Nephron progenitor cell (in vitro differentiated cells): ENCODE data around the gene HTT.

ENCODE experiments used
- DNase-seq: peaks from one replicate; pipeline ENCODE4 v3.0.0; 2021
- H3K27ac Mint-ChIP-seq: 2 replicates; pipeline ENCODE4 v1.8.0; 2021; ENCODE audit warnings: mild to moderate bottlenecking, moderate library complexity, mixed read lengths
- H3K27me3 Mint-ChIP-seq: 2 replicates; pipeline ENCODE4 v1.8.0; 2021; ENCODE audit warnings: mild to moderate bottlenecking, low read depth, mixed read lengths; ENCODE audit not compliant: poor library complexity
- H3K36me3 Mint-ChIP-seq: 2 replicates; pipeline ENCODE4 v1.8.0; 2021; ENCODE audit warnings: low read depth, mixed read lengths
- H3K4me1 Mint-ChIP-seq: 2 replicates; pipeline ENCODE4 v1.8.0; 2021; ENCODE audit warnings: mixed read lengths
- H3K4me3 Mint-ChIP-seq: 2 replicates; pipeline ENCODE4 v1.8.0; 2021; ENCODE audit warnings: mild to moderate bottlenecking, moderate library complexity, mixed read lengths
- H3K9me3 Mint-ChIP-seq: 2 replicates; pipeline ENCODE4 v1.8.0; 2021; ENCODE audit warnings: mild to moderate bottlenecking, moderate library complexity, mixed read lengths
- TF ChIP-seq, protein P1 (sequence below): fragments of 200-600 bp; sonication (generic); IDR thresholded peaks from 2 replicates; pipeline ENCODE4 v1.5.0; 2021; ENCODE audit warnings: antibody characterized with exemption

HTT gene

DNA sequence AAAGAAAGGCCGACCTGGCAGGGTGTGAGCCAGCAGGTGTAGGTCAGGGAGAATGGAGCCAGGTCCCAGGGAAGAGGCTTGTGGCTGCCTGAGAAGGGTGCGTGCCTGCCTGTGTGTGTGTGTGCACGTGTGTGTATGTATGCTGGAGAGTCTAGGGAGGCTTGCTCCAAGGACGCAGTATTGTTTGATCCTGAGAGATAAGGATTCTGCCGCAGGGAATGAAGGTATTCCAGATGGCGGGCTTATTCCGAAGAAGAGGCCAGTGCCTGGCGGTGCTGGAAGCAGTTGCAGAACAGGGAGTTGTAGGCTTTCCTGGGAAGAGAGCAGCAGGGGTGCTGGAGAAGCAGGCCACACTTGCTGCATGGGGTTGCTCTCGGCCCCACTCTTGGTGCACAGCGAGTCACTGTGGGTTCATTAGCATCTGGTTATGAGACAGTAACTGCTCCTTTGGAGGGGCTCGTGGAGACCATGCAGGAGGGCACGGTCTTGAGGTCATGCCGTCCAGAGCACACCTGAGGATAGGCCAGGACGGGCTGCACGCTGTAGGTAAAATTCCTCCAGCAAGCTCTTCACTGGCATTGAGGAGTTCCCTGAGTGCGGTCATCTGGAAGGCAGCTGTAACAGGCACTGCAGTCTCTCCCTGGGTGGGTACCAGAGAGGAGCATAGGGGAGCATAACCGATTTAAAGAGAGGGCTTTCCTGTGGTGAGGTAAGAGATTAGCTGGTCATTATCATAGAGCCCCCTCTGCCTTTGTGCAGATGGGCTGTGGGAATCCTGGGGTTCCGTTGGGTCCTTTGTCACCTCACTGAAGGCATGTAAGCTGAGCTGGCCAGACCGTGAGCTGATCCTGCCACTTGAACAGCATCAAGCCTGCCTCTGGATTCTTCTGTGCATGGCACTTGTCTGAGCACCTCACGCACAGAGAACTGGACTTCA is 144.6 kb downstream of the HTT start:
- H3K27ac Mint-ChIP-seq: peak overlapping the region; percentile 96
- no peak for DNase-seq
- TF ChIP-seq, protein P1, sequence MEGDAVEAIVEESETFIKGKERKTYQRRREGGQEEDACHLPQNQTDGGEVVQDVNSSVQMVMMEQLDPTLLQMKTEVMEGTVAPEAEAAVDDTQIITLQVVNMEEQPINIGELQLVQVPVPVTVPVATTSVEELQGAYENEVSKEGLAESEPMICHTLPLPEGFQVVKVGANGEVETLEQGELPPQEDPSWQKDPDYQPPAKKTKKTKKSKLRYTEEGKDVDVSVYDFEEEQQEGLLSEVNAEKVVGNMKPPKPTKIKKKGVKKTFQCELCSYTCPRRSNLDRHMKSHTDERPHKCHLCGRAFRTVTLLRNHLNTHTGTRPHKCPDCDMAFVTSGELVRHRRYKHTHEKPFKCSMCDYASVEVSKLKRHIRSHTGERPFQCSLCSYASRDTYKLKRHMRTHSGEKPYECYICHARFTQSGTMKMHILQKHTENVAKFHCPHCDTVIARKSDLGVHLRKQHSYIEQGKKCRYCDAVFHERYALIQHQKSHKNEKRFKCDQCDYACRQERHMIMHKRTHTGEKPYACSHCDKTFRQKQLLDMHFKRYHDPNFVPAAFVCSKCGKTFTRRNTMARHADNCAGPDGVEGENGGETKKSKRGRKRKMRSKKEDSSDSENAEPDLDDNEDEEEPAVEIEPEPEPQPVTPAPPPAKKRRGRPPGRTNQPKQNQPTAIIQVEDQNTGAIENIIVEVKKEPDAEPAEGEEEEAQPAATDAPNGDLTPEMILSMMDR: no peak
- peaks cover 5% of the 10 kb centered on the region for H3K27me3 Mint-ChIP-seq
- peaks cover 64% of the 10 kb centered on the region for H3K36me3 Mint-ChIP-seq
- no peaks in the 10 kb centered on the region for H3K9me3 Mint-ChIP-seq
- H3K4me3 Mint-ChIP-seq: no peak overlapping the region
- no peaks in the 10 kb centered on the region for H3K4me1 Mint-ChIP-seq

DNA sequence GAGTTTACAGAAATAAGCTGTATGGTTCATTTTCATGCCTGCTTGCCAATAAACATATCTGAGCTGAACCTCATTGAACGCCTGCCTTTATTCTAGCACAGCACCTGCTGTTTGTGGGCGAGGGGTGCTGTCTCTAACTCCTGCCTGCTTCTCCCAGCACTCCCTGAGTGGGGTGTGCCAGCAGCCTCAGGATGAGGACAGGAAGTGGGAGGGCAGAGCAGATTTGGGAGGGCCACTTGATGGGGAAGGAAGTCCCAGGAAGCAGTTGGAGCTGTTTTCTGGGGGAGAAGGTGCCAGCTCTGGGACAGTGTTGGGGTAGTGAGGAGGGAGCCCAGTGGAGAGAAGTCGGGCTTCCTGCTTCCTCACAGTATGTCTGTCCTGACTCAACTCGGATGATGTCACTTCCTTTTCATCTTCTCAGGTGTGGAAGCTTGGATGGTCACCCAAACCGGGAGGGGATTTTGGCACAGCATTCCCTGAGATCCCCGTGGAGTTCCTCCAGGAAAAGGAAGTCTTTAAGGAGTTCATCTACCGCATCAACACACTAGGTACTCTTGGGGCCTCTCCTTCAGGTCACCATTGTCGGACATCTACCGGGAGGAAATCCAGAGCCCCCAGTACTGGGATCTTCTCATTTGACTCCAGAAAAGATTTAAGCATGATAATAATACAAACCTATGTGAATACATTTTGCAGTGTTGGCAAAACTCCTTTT is 145.4 kb downstream of the HTT start:
- H3K27me3 Mint-ChIP-seq: peaks cover 8% of the 10 kb centered on the region
- no peaks in the 10 kb centered on the region for H3K9me3 Mint-ChIP-seq
- peaks cover 57% of the 10 kb centered on the region for H3K36me3 Mint-ChIP-seq
- DNase-seq: no peak
- no peak overlapping the region for H3K4me3 Mint-ChIP-seq
- H3K27ac Mint-ChIP-seq: no peak overlapping the region
- TF ChIP-seq, protein P1: no peak
- H3K4me1 Mint-ChIP-seq: no peaks in the 10 kb centered on the region

DNA sequence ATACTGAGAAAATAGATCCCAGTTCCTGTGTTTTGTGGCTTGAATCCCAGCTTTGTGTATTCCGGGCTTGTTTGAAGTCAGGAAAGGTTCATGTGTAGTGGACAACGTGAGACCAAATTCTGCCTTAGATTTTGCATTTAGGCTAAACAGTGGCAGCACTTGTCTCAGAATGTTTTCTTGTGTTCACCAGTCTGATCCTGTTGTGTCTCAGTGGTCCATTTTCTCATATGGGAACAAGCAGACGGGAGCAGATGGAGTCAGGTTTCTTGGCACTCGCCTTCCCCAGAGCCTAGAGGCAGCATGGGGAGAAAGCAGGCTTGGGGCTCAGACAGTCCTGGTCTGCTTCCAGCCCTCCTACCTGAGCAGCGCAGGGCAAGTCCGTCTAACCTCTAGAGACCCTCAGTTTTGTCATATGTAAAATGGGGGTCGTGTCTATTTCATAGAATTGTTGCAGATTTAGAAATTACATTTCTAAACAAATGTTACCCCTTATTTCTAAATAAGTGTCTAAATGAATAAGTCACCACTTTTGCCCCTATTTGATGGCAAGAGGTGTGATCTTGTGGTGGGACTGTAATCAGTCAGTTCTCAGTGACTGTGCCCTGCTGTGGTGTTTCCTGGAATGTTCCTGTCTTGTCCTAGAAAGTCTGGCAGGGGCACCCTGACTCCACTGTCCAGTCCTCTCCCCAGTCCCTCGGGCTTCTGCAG is 146.1 kb downstream of the HTT start:
- DNase-seq: no peak
- Mint-ChIP-seq H3K27ac (no peak overlapping the region), H3K27me3 (peaks cover 8% of the 10 kb centered on the region), H3K9me3 (no peaks in the 10 kb centered on the region), H3K36me3 (peaks cover 53% of the 10 kb centered on the region), H3K4me1 (no peaks in the 10 kb centered on the region), H3K4me3 (no peak overlapping the region)
- TF ChIP-seq, protein P1: no peak

DNA sequence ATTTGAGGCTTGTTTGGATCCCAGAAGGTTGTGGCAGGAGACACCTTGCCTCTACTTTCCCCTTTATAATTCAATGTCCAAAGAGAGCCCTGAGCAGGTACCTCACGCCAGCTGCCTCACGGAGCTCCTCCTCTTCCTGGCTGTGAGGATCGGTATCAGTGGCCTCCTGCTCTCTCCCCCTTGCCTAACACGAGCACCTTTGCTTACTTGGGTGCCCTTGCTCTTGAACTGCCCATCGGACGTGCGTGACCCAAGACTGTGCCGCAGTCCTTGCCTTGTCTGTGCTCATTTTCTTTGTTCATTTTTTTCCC is 146.7 kb downstream of the HTT start:
- H3K36me3 Mint-ChIP-seq: peaks cover 52% of the 10 kb centered on the region
- H3K4me3 Mint-ChIP-seq: no peak overlapping the region

DNA sequence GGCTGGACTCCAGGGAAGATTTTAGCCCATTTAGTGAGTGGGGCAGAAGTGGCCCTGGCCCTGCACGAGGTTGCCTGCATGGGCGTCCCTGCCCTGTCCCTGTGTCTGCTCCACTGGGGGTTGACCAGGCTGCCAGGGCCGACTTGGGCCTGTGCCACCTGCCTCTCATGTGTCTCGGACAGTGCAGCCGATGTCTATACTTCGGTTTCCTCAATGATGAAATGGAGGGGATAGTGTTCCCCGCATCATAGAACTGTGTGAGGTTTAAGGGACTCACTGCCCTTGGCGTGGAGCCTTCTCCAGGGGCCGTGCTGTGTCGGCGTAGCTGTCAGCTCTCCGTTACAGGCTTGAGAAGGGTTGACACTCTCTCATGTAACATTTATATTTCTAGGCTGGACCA is 147.5 kb downstream of the HTT start:
- Mint-ChIP-seq H3K4me1 (no peaks in the 10 kb centered on the region), H3K4me3 (no peak overlapping the region), H3K27me3 (peaks cover 5% of the 10 kb centered on the region), H3K36me3 (peaks cover 46% of the 10 kb centered on the region), H3K9me3 (no peaks in the 10 kb centered on the region), H3K27ac (peak overlapping the region; percentile 77)
- DNase-seq: no peak
- TF ChIP-seq, protein P1: no peak

More for the DNA sequence above, 146.7 kb downstream of the HTT start:
- TF ChIP-seq, protein P1: no peak
- Mint-ChIP-seq H3K9me3 (no peaks in the 10 kb centered on the region), H3K27ac (peak overlapping the region; percentile 3), H3K4me1 (no peaks in the 10 kb centered on the region), H3K27me3 (peaks cover 7% of the 10 kb centered on the region)
- DNase-seq: no peak
